ENCODE results near the gene SELE.

SELE gene, protein sequence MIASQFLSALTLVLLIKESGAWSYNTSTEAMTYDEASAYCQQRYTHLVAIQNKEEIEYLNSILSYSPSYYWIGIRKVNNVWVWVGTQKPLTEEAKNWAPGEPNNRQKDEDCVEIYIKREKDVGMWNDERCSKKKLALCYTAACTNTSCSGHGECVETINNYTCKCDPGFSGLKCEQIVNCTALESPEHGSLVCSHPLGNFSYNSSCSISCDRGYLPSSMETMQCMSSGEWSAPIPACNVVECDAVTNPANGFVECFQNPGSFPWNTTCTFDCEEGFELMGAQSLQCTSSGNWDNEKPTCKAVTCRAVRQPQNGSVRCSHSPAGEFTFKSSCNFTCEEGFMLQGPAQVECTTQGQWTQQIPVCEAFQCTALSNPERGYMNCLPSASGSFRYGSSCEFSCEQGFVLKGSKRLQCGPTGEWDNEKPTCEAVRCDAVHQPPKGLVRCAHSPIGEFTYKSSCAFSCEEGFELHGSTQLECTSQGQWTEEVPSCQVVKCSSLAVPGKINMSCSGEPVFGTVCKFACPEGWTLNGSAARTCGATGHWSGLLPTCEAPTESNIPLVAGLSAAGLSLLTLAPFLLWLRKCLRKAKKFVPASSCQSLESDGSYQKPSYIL

DNA sequence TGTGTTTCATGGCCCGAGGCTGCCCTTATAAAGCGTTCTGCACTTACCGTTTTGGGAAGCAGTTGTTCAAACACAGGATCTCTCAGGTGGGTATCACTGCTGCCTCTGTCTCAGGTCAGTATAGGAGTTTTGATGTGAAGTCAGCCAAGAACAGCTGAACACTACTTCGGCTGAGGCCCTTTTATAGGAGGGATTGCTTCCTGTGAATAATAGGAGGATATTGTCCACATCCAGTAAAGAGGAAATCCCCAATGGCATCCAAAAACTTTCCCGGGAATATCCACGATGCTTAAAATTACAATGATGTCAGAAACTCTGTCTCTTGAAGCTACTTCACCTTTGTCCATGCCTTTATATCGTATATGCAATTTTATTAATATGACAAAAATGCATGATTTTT, at the start of gene SELE:
Gene SELE (minus strand): TSS at position 156 of the 400 bp plus-strand sequence. CDS start 467 bp downstream, outside the sequence.
- DNase-seq: no peak

DNA sequence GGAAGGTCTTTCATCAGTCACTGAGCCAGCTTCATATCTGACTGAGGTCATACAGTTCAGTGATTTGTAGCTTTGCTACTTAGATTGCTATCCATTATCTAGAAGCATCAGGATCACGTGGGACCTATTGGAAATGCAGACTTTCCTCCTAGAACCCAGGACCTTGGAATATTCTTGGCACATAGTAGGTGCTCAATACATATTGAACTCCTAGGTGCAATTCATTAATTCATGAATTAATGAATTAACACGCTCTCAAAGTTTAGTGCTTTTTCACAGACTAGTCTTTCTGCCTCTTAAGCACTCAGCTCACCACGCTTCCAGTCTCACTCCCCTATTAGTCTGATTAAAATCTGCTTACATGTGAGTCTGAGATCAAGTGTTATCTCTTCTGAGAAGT, 48.7 kb upstream of the SELE start:
- no peak for DNase-seq

DNA sequence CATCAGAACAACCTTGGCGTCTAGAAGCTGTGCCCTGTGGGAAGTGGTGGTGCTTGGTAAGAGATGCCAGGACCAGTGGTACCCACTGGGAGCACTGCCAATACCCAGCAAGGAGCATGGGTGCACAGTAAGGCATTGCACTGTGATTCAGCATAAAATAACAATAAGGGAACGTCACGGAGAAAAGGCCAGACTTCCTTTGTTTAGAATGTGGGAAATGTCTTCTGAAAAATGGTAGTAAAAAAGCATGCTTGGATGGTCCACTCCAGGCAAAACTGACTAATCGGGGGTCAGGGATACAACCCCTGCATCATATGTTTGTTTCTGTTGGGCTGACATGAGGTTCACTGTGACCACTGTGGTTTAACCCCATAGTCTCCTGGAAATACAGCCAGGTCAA, 46.1 kb upstream of the SELE start:
- no peak for DNase-seq

DNA sequence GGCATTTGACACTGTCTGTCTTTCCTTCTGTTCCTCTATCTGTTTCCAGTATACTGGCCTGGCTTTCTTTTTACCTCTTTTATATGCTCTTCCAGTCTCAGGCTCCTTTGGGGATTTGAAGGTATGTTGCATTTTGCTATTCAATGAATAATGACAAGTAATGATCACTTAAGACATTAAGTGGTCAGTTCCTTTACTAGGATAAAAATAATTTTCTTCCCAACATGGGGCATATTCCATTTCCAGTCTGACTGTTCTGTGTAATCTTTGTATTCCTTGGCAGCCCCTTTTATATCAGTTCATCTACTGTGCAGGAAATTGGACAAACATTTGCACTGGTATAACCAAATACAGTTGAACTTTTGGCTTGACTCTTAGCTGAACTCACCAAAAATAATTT, 45.3 kb upstream of the SELE start:
- no peak for DNase-seq

DNA sequence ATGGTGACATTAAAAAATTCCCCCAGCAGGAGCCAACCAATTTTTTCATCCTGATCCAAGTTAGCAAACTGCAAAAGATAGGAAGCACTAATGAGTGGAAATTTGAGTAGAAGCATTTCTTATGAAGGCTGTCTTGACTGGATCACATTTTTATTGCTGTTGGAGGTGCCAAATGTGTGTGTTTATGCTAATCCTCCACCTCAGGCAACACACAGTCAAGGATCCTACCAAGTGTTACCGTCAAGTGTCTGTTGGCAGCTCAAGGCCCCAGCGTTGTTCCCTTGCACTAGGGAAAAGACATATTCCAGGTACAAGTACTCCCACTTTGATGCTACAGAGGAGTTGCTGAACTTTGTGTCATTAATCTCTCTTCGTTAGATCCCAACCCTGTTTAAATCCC, 42.6 kb upstream of the SELE start:
- DNase-seq: no peak

DNA sequence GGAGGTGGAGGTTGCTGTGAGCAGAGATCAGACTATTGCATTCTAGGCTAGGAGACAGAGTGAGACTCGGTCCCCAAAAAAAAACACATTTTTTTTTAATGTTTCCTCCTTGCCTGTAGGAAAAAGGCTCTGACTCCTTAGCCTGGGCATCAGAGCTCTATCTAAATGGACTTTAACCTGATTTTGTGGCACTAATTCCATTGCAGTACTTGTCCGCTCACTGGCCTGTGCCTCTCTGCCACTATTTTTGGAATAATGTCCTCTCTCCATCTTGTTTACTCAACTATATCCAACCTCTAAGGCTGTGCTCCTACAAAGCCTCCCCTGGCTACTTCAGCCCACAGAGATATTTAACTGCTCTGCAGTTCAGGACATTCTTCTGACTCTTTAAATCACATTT, 34.3 kb upstream of the SELE start:
- no peak for DNase-seq

DNA sequence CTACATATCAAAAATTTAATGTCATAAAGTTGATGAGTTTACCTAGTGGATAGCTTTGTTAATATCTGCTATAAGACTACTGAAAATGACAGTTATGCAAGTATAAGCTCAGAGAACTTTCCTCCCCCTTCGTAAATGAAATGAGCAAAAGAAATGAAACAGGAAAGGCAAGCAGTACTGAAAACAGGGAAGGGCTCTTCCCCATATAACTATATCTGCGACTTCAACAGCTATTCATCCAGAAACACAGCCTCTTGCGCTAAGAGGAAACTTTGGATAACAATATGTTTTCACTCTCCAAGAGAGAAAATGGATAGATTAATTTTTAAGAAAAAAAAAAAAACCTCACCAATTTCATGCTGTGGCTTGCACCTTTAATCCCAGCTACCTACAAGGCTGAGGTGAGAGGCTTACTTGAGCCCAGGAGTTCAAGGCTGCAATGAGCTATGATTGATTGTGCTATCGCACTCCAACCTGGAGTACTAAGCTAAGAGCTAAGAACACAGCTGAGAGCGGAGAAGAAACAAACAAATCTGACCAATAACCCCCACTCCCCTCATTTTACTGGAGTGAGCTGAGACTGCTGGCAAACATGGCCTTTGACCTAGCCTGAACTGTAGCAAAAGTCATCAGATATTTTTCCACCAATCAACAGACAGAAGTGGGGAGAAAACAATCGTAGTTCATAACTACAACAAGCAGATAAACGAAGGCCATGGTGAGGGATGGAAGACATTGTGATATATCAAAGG, 31.9 kb upstream of the SELE start:
- no peak for DNase-seq

DNA sequence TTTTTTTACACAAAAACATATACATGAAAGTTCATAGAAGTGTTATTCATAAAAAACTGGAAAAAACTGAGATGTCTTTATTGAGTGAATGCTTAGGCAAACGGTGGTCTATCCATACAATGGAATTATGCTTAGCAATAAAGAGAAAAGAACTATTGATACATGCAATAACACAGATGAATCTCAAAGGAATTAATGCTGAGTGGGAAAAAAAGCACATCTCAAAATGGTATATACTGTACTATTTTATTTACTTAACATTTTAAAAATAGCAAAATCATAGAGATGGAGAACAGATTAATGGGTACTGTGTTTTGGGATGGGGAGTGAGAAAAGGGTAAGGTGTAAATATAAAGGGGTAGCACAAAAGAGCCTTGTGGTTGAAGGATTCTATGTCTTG, 31.0 kb upstream of the SELE start:
- no peak for DNase-seq

DNA sequence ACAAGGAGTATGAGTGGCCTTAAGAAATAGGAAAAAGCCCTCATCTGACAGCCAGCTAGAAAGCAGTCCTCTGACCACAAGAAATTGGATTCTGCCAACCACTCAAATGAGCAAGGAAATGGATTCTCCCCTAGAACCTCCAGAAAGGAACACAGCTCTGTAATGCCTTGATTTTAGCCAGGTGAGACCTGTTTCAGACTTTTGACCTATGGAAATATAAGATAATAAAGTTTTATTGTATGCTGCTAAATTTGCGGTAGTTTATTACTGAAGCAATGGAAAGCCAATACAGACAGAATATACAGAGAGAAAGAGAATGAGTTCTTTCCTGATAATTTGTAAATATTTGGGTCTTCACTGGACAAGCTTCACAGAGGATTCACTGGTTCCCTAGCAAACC, 28.8 kb upstream of the SELE start:
- DNase-seq: no peak

DNA sequence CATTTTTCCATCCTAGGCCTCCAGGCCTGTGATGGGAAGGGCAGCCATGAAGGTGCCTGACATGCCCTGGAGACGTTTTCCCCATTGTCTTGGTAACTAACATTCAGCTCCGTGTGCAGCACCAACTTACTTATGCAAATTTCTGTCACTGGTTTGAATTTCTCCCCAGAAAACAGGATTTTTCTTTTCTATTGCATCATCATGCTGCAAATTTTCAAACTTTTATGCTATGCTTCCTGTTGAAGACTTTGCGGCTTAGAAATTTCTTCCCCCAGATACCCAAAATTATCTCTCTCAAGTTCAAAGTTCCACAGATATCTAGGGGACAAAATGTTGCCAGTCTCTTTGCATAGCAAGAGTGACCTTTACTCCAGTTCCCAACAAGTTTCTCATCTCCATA, 25.2 kb upstream of the SELE start:
- DNase-seq: no peak

DNA sequence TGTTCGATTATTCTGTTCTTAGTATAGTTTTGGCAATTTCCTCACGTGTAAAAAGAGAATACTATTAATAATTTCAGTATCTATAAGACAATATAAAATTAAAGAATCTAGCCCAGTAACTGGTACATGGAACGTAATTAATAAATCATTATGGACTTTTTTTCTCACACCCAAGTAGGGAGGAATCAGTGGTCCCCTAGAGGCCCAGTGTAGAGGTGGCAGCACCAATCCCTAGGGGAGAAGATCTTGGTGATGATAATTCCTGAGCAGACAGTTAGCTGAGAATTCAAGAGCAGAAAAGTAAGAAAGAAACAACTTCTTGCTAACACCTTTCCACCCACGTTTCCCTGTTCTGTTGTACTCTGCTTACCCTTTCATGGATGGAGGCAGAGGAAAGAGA, 19.7 kb upstream of the SELE start:
- no peak for DNase-seq

DNA sequence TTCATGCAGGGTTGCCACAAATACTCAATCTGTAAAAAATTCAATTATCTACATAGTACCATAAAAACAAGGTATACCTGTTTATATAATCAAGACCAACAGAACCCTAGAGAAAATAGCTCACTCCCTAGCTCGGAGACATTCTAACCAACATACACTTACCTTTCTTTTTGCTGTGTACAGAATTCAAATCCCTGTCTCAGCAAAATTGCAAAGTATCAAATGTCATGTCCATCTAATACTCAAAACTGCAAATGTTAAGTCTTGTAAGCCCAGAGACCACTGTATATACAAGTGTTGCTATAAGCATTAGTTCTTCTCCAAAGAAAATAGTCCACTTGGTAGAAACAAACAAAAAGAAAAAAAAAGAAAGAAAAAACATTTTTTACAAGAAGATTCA, 16.2 kb upstream of the SELE start:
- DNase-seq: no peak

DNA sequence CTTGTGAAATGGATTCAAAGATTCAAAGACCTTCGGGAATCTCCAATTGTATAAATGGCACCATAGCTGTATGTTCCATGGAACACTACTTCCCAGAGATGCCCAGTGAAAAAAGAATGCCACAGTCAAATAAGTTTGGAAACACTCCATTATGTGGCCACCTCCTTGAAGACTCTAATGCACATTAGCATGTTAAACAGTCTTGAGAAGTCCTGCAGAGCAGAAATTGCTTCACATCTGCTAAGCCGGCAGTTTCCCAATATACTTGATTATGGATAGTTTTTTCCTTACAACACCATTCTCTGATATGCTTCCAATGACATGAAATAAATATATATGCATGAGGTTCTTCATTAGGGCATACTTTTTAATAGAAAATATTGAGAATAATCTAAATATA, 12.7 kb upstream of the SELE start:
- no peak for DNase-seq

DNA sequence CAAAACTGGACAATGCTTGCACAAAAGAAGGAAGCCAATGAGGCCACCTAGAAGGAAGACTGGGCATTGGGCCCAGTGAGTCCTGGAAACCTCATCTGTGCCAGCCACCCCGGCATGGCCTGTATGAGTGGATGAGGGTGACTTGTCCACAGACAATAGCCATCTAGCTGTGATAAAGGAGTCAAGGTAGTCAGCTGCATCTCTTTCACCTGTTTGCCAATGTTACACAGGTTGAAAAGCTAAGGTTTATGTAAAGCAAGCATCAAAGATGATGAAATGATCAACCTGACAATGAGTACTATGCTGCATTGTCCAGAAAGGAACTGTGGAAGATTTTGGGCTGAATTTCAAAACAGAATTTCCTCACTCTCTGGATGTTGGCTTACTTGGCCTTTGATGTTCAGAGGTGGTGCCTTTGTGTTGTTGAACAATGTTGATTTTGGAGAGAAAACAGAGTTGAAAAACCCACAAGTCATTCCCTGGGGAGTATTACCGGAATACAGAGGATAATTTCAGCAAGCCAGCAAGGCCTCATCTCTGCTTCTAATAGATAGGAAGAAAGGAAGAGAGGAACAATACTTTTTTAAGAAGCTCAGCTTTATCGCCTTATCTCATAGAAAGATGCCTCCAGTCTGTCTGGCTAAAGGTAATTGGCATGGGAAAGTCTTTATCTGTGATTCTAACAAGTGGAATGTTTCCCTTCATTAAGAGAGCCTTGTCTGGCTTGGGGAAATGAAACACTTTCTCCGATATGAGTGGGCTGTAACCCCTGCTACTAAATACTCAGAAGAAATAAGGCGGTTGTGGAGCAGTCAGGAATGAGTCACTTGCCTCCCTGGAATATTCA, 11.4 kb upstream of the SELE start:
- no peak for DNase-seq

DNA sequence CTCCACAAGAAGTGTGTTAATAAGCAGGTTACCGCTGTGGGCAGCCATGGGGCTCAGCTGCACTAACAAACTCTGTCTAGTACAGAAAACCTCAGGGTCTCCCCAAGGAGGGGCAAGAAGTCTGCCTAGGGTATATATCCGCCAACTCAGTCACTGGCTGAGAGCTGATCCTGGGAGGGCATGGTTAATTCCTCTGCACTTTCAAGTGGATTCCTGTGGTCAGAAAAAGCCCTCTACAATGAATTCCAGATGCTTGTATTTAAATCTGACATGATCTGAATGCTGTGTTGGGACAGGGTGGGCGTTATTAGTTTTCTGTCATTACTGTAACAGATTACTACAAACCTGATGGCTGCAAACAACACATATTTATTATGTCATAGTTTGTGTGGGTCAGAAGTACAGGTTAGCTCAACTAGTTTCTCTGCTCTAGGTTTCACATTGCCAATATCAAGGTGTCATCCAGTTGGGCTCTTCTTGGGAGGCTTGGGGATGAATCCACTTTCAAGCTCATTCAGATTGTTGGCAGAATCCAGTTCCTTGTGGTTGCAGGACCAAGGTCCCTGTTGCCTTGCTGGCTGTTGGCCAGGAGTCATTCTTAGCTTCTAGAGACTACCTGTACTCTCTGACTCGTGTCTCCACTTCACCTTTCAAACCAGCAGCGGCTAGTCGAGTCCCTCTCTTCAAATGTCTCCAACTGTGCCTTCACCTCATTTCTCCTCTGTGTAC, 8.0 kb upstream of the SELE start:
- no peak for DNase-seq

DNA sequence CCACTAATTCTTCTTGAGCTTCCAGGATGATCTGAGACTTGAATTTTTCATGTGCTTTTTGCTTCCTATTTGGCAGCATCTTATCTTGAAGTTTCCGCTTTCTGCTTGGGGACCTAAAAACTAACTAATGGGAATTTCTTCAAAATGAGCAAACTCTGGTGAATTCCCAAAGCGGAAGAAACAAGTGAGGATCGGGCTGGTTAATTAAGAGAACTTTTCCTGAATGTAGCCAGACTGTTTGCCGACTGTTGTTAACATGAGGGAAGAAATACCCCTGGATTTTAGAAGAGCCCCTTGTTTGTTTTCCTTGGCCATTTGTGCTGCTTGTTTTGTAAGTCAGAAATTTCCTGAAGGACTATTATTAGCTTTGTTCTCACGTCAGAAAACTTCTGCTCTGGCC, 6.1 kb upstream of the SELE start:
- DNase-seq: no peak

DNA sequence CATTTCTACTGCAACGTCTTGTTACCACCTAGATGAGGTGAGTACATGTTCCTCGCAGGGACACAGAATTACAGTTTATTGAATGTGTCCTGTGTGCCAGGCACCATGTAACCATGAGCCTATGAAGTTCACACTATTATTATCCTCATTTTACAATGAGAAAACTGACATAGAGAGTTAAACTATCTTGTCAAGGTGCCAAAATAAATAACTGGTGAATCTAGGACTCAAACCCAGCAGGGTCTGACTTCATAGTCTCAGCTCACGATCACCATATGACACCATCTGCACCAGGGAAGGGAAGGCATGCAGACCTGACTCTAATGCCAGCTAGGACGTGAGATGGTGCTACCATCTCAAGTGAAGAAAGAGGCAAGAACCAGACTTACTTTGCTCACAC, 2.4 kb downstream of the SELE start:
- DNase-seq: no peak

DNA sequence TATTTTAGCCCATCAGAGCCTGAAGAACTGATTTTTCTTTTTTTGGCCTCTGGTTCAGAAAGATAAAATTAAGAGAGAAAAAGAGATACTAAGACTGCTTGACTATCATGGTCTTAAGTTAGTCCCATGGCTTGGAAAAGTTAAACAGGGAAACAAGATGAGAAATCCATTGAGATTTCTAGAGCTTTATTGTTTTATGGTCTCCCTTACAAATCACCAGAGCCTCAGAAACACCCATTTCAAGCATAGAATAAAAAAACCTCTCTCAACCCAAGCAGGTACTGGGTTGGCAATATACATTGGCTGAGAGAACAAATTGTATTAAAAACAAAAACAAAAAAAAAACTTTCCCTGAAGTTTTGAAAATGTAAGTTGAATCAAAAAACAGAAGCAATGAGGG, 3.9 kb downstream of the SELE start:
- no peak for DNase-seq

DNA sequence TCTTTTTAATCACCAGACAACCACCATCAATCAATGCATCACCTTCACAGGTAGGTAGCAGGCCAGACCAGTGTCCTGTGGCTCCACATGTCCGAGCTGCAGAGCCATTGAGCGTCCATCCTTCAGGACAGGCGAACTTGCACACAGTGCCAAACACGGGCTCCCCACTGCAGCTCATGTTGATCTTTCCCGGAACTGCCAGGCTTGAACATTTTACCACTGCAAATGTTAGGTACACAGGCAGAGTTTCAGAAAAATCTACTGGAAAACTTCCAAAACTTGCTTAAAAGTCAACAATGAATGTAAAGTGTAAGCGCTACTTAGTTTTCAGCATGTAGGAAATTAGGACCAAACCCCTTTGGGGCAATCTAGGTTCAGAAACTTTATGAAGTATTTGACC, 6.6 kb downstream of the SELE start:
- no peak for DNase-seq

DNA sequence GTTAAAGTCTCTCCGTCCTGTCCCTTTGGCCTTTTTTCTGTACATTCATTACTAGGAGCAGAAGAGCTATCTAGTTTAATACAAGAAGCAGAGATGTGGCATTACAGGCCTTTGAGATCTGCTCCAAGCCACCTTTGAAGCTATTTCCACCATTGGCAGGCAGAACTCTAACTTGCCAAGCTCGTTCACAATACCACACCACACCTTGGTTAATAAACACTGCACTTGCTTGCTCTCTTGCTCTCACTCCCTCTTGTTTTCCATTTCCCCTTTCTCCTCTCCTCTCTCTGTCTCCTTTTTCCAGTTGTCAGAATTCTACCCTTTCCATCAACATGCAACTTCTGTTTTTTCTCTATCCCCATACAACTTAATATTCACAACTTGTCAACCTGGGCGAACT, 7.0 kb downstream of the SELE start:
- no peak for DNase-seq

DNA sequence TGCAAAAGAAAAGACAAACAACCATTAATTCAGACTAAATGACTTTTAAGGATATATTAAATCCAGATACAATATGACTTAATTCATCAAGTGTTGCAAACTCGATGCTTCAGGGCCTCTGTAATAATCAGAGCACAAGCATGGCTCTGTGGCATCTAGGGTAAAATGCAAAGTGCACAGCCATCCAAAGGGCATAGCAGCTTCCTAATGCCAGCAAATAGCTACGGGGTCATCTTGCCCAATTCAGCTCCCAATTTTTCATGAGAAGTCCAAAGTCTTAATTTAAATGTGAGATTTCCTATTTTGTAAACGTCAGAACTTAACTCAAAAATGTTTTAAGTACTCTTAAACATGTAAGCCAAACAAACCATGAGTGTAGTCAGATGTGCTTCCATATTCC, 7.9 kb downstream of the SELE start:
- no peak for DNase-seq

DNA sequence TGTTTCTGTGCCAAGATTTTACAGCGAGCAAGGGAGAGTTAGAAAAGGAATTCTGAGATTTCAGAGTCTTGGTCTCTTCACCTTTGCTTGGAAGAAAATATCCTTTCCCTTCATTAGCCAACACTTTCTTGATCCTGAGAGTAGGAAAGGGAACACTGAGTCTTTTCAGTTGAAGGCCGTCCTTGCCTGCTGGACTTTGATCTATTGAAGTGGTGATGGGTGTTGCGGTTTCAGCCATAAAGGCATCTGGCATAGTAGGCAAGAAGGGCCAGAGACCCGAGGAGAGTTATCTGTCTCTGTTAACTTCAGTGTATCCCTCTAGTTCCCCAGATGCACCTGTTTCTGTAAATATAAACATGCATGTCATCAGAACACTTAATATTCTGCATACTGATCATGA, 9.7 kb downstream of the SELE start:
- DNase-seq: no peak

DNA sequence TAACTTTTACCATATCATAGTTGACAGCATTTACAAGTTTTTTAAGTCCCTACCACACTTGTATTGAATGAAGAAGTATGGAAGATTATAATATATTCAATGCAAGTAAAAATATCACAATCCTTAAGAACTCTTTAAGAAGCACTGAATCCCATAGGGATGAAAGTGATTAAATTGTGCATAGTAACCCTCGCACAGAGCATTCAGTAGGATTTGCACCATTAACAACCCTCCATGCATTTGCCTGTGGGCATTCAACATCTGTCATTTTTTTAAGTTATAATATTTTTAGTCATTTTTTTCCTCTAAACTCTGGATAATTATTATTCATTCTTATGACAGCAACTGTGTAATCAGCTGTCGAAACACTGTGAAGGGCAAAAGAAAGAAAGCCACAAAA, 10.1 kb downstream of the SELE start:
- no peak for DNase-seq
